ENCODE data around the gene SUCLG2.
"Not testable (repeated sequence)": the region's sequence is repeated elsewhere in the genome, so short reads cannot be mapped to it uniquely, and the experiment has no call there.

Gene SUCLG2

GRCh38 chr3:67605377-67605776 is 49.0 kb downstream of the SUCLG2 start:
- no peak overlapping the region for H3K4me3 ChIP-seq (ENCODE audit: low read length)
- peaks cover 4% of the 10 kb centered on the region for H3K4me1 ChIP-seq (ENCODE audit: control insufficient read depth, low read depth, low read length)
- H3K27me3 ChIP-seq (ENCODE audit: control insufficient read depth, insufficient read depth, low read length) = no peaks in the 10 kb centered on the region
- H3K27ac ChIP-seq (ENCODE audit: low read length) = no peak overlapping the region
- H3K9ac ChIP-seq (ENCODE audit: low read length) = no peak overlapping the region
- H3K36me3 ChIP-seq (ENCODE audit: control insufficient read depth, low read depth, low read length) = peaks cover 7% of the 10 kb centered on the region
- no peaks in the 10 kb centered on the region for H3K9me3 ChIP-seq (ENCODE audit: control insufficient read depth, low read depth, low read length)

- no peak overlapping the region for H3K9ac ChIP-seq (ENCODE audit: low read length)
Measured at GRCh38 chr3:67602816-67603215, 51.6 kb downstream of the SUCLG2 start.

GRCh38 chr3:67601919-67602608 is 52.3 kb downstream of the SUCLG2 start:
- H3K4me3 ChIP-seq (ENCODE audit: low read length) = no peak overlapping the region
- H3K36me3 ChIP-seq (ENCODE audit: control insufficient read depth, low read depth, low read length) = peaks cover 2% of the 10 kb centered on the region
- H3K27me3 ChIP-seq (ENCODE audit: control insufficient read depth, insufficient read depth, low read length) = no peaks in the 10 kb centered on the region
- H3K27ac ChIP-seq (ENCODE audit: low read length) = no peak overlapping the region
- no peaks in the 10 kb centered on the region for H3K9me3 ChIP-seq (ENCODE audit: control insufficient read depth, low read depth, low read length)
- H3K9ac ChIP-seq (ENCODE audit: low read length) = no peak overlapping the region
- peaks cover 4% of the 10 kb centered on the region for H3K4me1 ChIP-seq (ENCODE audit: control insufficient read depth, low read depth, low read length)

More at GRCh38 chr3:67602816-67603215, 51.6 kb downstream of the SUCLG2 start:
- Histone ChIP-seq H3K27ac (ENCODE audit: low read length) (no peak overlapping the region), H3K4me1 (ENCODE audit: control insufficient read depth, low read depth, low read length) (peaks cover 4% of the 10 kb centered on the region), H3K4me3 (ENCODE audit: low read length) (no peak overlapping the region), H3K9me3 (ENCODE audit: control insufficient read depth, low read depth, low read length) (no peaks in the 10 kb centered on the region), H3K27me3 (ENCODE audit: control insufficient read depth, insufficient read depth, low read length) (no peaks in the 10 kb centered on the region), H3K36me3 (ENCODE audit: control insufficient read depth, low read depth, low read length) (peaks cover 2% of the 10 kb centered on the region)

DNA sequence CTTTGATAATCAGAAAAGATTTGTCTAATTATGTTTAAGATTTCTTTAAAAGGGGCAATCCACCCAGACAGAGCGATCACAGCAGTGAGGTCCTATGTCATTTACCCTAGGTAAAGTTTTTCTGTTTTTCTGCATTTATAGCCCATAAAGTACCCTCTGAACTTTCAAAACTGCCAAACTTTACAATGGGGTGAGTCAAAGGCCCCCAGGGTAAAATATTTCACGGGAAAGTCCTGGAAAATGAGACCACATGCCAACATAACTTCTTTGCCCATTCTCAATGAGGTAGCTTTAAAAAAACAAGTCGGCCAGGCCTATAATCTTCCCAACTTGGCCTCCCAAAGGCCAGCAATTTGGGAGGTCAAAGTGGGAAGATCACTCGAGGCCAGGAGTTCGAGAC is 53.0 kb downstream of the SUCLG2 start:
- Histone ChIP-seq H3K36me3 (ENCODE audit: control insufficient read depth, low read depth, low read length) (peaks cover 2% of the 10 kb centered on the region), H3K4me3 (ENCODE audit: low read length) (no peak overlapping the region), H3K9me3 (ENCODE audit: control insufficient read depth, low read depth, low read length) (no peaks in the 10 kb centered on the region), H3K9ac (ENCODE audit: low read length) (no peak overlapping the region), H3K27ac (ENCODE audit: low read length) (no peak overlapping the region), H3K4me1 (ENCODE audit: control insufficient read depth, low read depth, low read length) (peaks cover 4% of the 10 kb centered on the region), H3K27me3 (ENCODE audit: control insufficient read depth, insufficient read depth, low read length) (no peaks in the 10 kb centered on the region)

GRCh38 chr3:67599821-67600220 is 54.6 kb downstream of the SUCLG2 start:
- H3K9me3 ChIP-seq (ENCODE audit: control insufficient read depth, low read depth, low read length) = no peaks in the 10 kb centered on the region
- no peaks in the 10 kb centered on the region for H3K27me3 ChIP-seq (ENCODE audit: control insufficient read depth, insufficient read depth, low read length)
- no peaks in the 10 kb centered on the region for H3K36me3 ChIP-seq (ENCODE audit: control insufficient read depth, low read depth, low read length)
- no peak overlapping the region for H3K4me3 ChIP-seq (ENCODE audit: low read length)
- no peak overlapping the region for H3K27ac ChIP-seq (ENCODE audit: low read length)
- no peak overlapping the region for H3K9ac ChIP-seq (ENCODE audit: low read length)
- peaks cover 4% of the 10 kb centered on the region for H3K4me1 ChIP-seq (ENCODE audit: control insufficient read depth, low read depth, low read length)

GRCh38 chr3:67598814-67599556 is 55.4 kb downstream of the SUCLG2 start:
- H3K4me1 ChIP-seq (ENCODE audit: control insufficient read depth, low read depth, low read length) = peaks cover 4% of the 10 kb centered on the region
- H3K9me3 ChIP-seq (ENCODE audit: control insufficient read depth, low read depth, low read length) = no peaks in the 10 kb centered on the region
- H3K4me3 ChIP-seq (ENCODE audit: low read length) = no peak overlapping the region
- no peak overlapping the region for H3K9ac ChIP-seq (ENCODE audit: low read length)
- no peaks in the 10 kb centered on the region for H3K36me3 ChIP-seq (ENCODE audit: control insufficient read depth, low read depth, low read length)
- no peak overlapping the region for H3K27ac ChIP-seq (ENCODE audit: low read length)
- no peaks in the 10 kb centered on the region for H3K27me3 ChIP-seq (ENCODE audit: control insufficient read depth, insufficient read depth, low read length)

DNA sequence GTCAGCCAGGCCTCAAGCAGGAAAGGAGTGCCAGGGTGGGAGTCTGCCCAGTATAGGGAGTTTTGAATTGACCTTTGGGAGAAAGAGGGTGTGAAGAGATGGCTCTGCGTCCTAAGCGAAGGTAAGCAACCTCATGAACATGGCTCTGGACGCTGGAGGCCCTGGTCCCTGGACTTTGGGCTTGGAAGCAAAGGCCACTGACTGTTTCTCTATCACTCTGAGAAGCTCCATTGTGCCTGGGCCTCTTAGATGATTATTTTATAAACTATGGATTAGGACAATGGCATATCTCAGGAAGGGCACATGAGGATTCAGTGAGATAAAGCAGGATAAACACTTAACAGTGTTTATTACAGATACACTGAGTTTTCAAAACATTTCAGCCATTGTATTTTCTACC is 59.0 kb downstream of the SUCLG2 start:
- H3K27ac ChIP-seq (ENCODE audit: low read length) = no peak overlapping the region
- H3K4me3 ChIP-seq (ENCODE audit: low read length) = no peak overlapping the region
- H3K4me1 ChIP-seq (ENCODE audit: control insufficient read depth, low read depth, low read length) = no peaks in the 10 kb centered on the region
- H3K9ac ChIP-seq (ENCODE audit: low read length) = no peak overlapping the region
- H3K9me3 ChIP-seq (ENCODE audit: control insufficient read depth, low read depth, low read length) = no peaks in the 10 kb centered on the region
- no peaks in the 10 kb centered on the region for H3K27me3 ChIP-seq (ENCODE audit: control insufficient read depth, insufficient read depth, low read length)
- H3K36me3 ChIP-seq (ENCODE audit: control insufficient read depth, low read depth, low read length) = no peaks in the 10 kb centered on the region

DNA sequence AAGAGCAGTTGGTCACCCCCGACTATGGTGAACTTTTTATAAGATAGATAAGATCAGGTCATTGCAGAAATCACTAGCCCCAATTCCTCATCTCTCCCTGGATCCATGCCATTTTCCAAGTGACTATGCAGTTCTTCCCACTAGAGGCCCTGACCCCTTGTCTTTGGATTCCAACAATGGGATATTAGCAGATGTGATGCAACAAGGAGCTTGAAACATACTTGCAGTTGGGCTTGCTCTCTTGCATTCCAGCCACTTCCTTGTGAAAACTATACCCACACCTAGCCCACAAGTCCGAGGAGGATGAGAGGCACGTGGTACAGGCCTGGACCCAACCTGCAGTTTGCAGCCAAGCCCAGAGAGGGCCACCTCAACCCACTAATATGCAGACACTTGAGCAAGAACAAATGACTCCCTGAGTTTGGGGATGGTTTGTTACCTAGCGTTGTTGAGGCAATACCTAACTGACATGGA is 60.6 kb downstream of the SUCLG2 start:
- Histone ChIP-seq H3K36me3 (ENCODE audit: control insufficient read depth, low read depth, low read length) (no peaks in the 10 kb centered on the region), H3K4me1 (ENCODE audit: control insufficient read depth, low read depth, low read length) (no peaks in the 10 kb centered on the region), H3K9ac (ENCODE audit: low read length) (no peak overlapping the region), H3K9me3 (ENCODE audit: control insufficient read depth, low read depth, low read length) (no peaks in the 10 kb centered on the region), H3K27me3 (ENCODE audit: control insufficient read depth, insufficient read depth, low read length) (no peaks in the 10 kb centered on the region), H3K27ac (ENCODE audit: low read length) (no peak overlapping the region), H3K4me3 (ENCODE audit: low read length) (no peak overlapping the region)

DNA sequence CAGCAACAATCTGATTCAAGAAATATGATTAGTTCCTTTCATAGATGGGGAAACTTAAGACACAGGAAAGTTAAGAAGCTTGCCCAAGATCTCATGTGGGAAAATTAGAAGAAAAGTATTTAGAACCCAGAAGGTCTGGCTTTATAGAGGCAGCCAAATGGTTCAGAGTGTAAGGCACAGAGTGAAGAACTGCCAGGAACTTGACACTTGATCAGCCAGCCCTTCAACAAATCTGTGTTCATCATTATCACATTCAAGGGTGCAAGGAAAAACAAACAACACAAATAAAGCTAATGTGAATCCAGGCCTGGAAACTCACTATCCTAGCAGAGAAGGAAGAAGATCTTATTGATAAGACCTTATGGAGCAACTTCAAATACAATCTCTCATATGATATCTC is 62.4 kb downstream of the SUCLG2 start:
- no peaks in the 10 kb centered on the region for H3K36me3 ChIP-seq (ENCODE audit: control insufficient read depth, low read depth, low read length)
- no peaks in the 10 kb centered on the region for H3K27me3 ChIP-seq (ENCODE audit: control insufficient read depth, insufficient read depth, low read length)
- no peaks in the 10 kb centered on the region for H3K4me1 ChIP-seq (ENCODE audit: control insufficient read depth, low read depth, low read length)
- H3K9me3 ChIP-seq (ENCODE audit: control insufficient read depth, low read depth, low read length) = no peaks in the 10 kb centered on the region
- no peak overlapping the region for H3K27ac ChIP-seq (ENCODE audit: low read length)
- H3K9ac ChIP-seq (ENCODE audit: low read length) = no peak overlapping the region
- no peak overlapping the region for H3K4me3 ChIP-seq (ENCODE audit: low read length)

DNA sequence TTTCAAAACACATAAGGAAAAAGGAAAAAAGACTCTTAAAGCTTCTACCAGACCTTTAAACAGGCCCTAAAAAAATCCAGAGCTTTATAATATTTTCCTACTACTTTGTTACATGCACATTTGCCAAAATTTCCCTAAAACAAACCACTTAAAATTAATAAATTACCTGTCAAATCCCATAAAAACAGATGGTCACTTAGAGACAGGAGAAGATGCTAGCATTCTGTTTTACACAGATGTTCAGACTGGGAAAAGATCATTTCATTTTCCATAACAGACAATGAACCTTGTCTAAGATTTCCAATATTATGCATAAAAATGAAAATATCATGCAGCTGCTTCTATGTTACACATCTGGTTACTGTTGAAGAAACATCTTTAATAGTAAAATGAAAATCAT is 66.6 kb downstream of the SUCLG2 start:
- Histone ChIP-seq H3K9ac (ENCODE audit: low read length) (no peak overlapping the region), H3K36me3 (ENCODE audit: control insufficient read depth, low read depth, low read length) (no peaks in the 10 kb centered on the region), H3K27ac (ENCODE audit: low read length) (no peak overlapping the region), H3K9me3 (ENCODE audit: control insufficient read depth, low read depth, low read length) (no peaks in the 10 kb centered on the region), H3K4me1 (ENCODE audit: control insufficient read depth, low read depth, low read length) (no peaks in the 10 kb centered on the region), H3K27me3 (ENCODE audit: control insufficient read depth, insufficient read depth, low read length) (no peaks in the 10 kb centered on the region), H3K4me3 (ENCODE audit: low read length) (no peak overlapping the region)

DNA sequence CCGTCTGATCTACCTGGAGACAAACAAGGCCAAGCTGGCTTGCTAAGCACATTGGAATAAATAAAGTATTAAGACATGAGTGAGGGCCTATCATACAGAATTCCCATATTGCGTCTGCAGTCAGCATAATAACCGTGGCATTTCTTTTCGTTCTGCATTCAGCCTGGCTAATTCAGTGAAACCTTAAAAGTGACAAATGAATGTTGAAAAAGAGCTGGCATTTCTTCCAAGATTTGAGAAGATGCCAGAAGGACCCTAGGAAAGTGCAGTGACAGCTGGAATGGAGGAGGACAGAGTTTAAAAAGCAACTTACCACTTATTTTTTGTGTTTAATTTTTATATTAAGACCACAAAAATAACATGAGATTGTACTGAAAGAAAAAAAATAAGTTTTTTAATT is 67.1 kb downstream of the SUCLG2 start:
- no peaks in the 10 kb centered on the region for H3K9me3 ChIP-seq (ENCODE audit: control insufficient read depth, low read depth, low read length)

DNA sequence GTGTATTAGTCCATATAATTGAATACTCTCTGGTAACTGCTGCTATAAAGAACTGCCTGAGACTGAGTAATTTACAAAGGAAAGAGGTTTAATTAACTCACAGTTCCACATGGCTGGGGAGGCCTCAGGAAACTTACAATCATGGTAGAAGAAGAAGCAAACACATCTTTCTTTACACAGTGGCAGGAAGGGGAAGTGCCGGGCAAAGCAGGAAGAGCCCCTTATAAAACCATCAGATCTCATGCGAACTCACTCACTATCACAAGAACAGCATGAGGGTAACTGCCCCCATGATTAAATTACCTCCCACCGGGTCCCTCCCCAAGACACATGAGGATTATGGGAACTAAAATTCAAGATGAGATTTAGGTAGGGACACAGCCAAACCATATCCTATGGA is 69.8 kb downstream of the SUCLG2 start:
- not testable (repeated sequence) for H3K36me3 ChIP-seq (ENCODE audit: control insufficient read depth, low read depth, low read length); H3K27ac ChIP-seq (ENCODE audit: low read length); H3K9ac ChIP-seq (ENCODE audit: low read length); H3K27me3 ChIP-seq (ENCODE audit: control insufficient read depth, insufficient read depth, low read length); H3K4me1 ChIP-seq (ENCODE audit: control insufficient read depth, low read depth, low read length); H3K9me3 ChIP-seq (ENCODE audit: control insufficient read depth, low read depth, low read length); H3K4me3 ChIP-seq (ENCODE audit: low read length)

More for the DNA sequence above, 67.1 kb downstream of the SUCLG2 start:
- Histone ChIP-seq H3K4me1 (ENCODE audit: control insufficient read depth, low read depth, low read length) (no peaks in the 10 kb centered on the region), H3K27ac (ENCODE audit: low read length) (no peak overlapping the region), H3K36me3 (ENCODE audit: control insufficient read depth, low read depth, low read length) (no peaks in the 10 kb centered on the region), H3K4me3 (ENCODE audit: low read length) (no peak overlapping the region), H3K27me3 (ENCODE audit: control insufficient read depth, insufficient read depth, low read length) (no peaks in the 10 kb centered on the region), H3K9ac (ENCODE audit: low read length) (no peak overlapping the region)
